Liver (tissue), 9 donors: ENCODE data around the gene TMEM116. TPM values are rescaled to one million over a fixed set of nuclear protein-coding genes. Genes with fewer than 3 reads are reported as not detected.

Experiments
- DNase-seq: peaks from one replicate; pipeline ENCODE4 v3.0.0-alpha.2; 2017; ENCODE audit warnings: low spot score
- H3K27ac ChIP-seq, 2 donors: one replicate each; pipeline ENCODE4 v1.7.0; 2013; ENCODE audit warnings: inconsistent platforms in 2 of 2, low read length in 2 of 2, control low read depth in 1 of 2, low read depth in 1 of 2, mild to moderate bottlenecking in 1 of 2
- H3K27me3 ChIP-seq, 4 donors: one replicate each; pipeline versions ENCODE4 v1.6.1 to v1.7.0; 2013; ENCODE audit warnings: low read length in 3 of 4, inconsistent platforms in 1 of 4, mild to moderate bottlenecking in 1 of 4, moderate library complexity in 1 of 4; ENCODE audit not compliant: control insufficient read depth in 4 of 4, insufficient read depth in 4 of 4
- H3K36me3 ChIP-seq, 4 donors: one replicate each; pipeline versions ENCODE4 v1.6.1 to v1.7.0; 2013; ENCODE audit warnings: low read length in 3 of 4, mild to moderate bottlenecking in 3 of 4, low read depth in 1 of 4, moderate library complexity in 1 of 4; ENCODE audit not compliant: control insufficient read depth in 4 of 4, insufficient read depth in 3 of 4
- H3K4me1 ChIP-seq, 4 donors: one replicate each; pipeline versions ENCODE4 v1.6.1 to v1.7.0; 2013; ENCODE audit warnings: low read length in 3 of 4, mild to moderate bottlenecking in 3 of 4, moderate library complexity in 1 of 4; ENCODE audit not compliant: control insufficient read depth in 4 of 4, insufficient read depth in 4 of 4
- H3K4me3 ChIP-seq, 3 donors: one replicate each; pipeline versions ENCODE4 v1.6.1 to v1.7.0; 2013; ENCODE audit warnings: low read length in 3 of 3, control low read depth in 1 of 3, low read depth in 1 of 3, mild to moderate bottlenecking in 1 of 3
- H3K9ac ChIP-seq, 2 donors: one replicate each; pipeline ENCODE4 v1.7.0; 2013; ENCODE audit warnings: low read length in 2 of 2, mild to moderate bottlenecking in 2 of 2, moderate library complexity in 2 of 2, control low read depth in 1 of 2, low read depth in 1 of 2
- H3K9me3 ChIP-seq, 4 donors: one replicate each; pipeline versions ENCODE4 v1.6.1 to v1.7.0; 2013; ENCODE audit warnings: low read length in 3 of 4; ENCODE audit not compliant: control insufficient read depth in 4 of 4
- CTCF ChIP-seq: fragments of 150-350 bp; IDR thresholded peaks from 2 replicates; pipeline ENCODE4 v1.5.1; 2017; ENCODE audit warnings: improper control_type of control experiment, low read depth, low read length; ENCODE audit not compliant: missing input control
- EGR1 ChIP-seq, 2 donors: IDR thresholded peaks; 2 replicates each; pipeline ENCODE4 v1.6.1; 2016 to 2018; ENCODE audit warnings: antibody characterized with exemption in 2 of 2, low read depth in 2 of 2
- FOXA1 ChIP-seq: IDR thresholded peaks from 2 replicates; pipeline ENCODE4 v1.6.1; 2016; ENCODE audit warnings: antibody characterized with exemption
- FOXA2 ChIP-seq: IDR thresholded peaks from 2 replicates; pipeline ENCODE4 v1.6.1; 2016; ENCODE audit warnings: antibody characterized with exemption
- GABPA ChIP-seq, 2 donors: IDR thresholded peaks in 1 of 2; conservative IDR thresholded peaks in 1 of 2; 2 replicates each; pipeline ENCODE4 v1.6.1; 2016; ENCODE audit warnings: antibody characterized with exemption in 2 of 2, mild to moderate bottlenecking in 1 of 2, moderate library complexity in 1 of 2
- HNF4A ChIP-seq, 2 donors: conservative IDR thresholded peaks; 2 replicates each; pipeline ENCODE4 v1.6.1; 2016; ENCODE audit warnings: antibody characterized with exemption in 2 of 2, mild to moderate bottlenecking in 2 of 2
- HNF4G ChIP-seq: IDR thresholded peaks from 2 replicates; pipeline ENCODE4 v1.6.1; 2016; ENCODE audit warnings: antibody characterized with exemption
- JUND ChIP-seq, 2 donors: IDR thresholded peaks; 2 replicates each; pipeline ENCODE4 v1.6.1; 2016; ENCODE audit warnings: antibody characterized with exemption in 2 of 2
- NR2F2 ChIP-seq: IDR thresholded peaks from 2 replicates; pipeline ENCODE4 v1.6.1; 2016; ENCODE audit warnings: antibody characterized with exemption
- RAD21 ChIP-seq, 2 donors: IDR thresholded peaks; 2 replicates each; pipeline ENCODE4 v1.6.1; 2016; ENCODE audit warnings: antibody characterized with exemption in 2 of 2, mild to moderate bottlenecking in 2 of 2
- RXRA ChIP-seq, 2 donors: IDR thresholded peaks; 2 replicates each; pipeline ENCODE4 v1.6.1; 2017 to 2018; ENCODE audit warnings: antibody characterized with exemption in 2 of 2, mild to moderate bottlenecking in 1 of 2
- SP1 ChIP-seq: IDR thresholded peaks from 2 replicates; pipeline ENCODE4 v1.6.1; 2018; ENCODE audit warnings: antibody characterized with exemption, mild to moderate bottlenecking
- YY1 ChIP-seq: IDR thresholded peaks from 2 replicates; pipeline ENCODE4 v1.6.1; 2016; ENCODE audit warnings: antibody characterized with exemption, mild to moderate bottlenecking
- WGBS: extraction: QIAGEN DNeasy Blood & Tissue Kit; methylation state at CpG from one replicate; pipeline ENCODE4 v1.1.7; 2013; 5-methylcytosine and 5-hydroxymethylcytosine counted together
- polyA plus RNA-seq, 2 donors: library from polyadenylated mRNA; stranded (reverse) in 1 of 2; unstranded in 1 of 2; fragments of 200-250 nt in 1 of 2; fragments of >200 nt in 1 of 2; fragmentation: Nextera tagmentation in 1 of 2; extraction: Ambion mirVana in 1 of 2; gene quantifications; one replicate each; pipeline versions ENCODE4 v1.2.1 to v1.2.3, GENCODE V29; 2013 to 2015
- total RNA-seq, 2 donors: library from RNA; depleted of rRNA; stranded (reverse); fragments of >200 nt; gene quantifications; one replicate each; pipeline ENCODE4 v1.2.3, GENCODE V29; 2014
- TF ChIP-seq, protein P1 (sequence below): IDR thresholded peaks from 2 replicates; pipeline ENCODE4 v1.6.1; 2016; ENCODE audit warnings: antibody characterized with exemption
- TF ChIP-seq, protein P2 (sequence below): IDR thresholded peaks from 2 replicates; pipeline ENCODE4 v1.6.1; 2016; ENCODE audit warnings: antibody characterized with exemption, mild to moderate bottlenecking
- TF ChIP-seq, protein P3 (sequence below): IDR thresholded peaks from 2 replicates; pipeline ENCODE4 v1.6.1; 2016; ENCODE audit warnings: antibody characterized with exemption
- TF ChIP-seq, protein P4 (sequence below): IDR thresholded peaks from 2 replicates; pipeline ENCODE4 v1.6.1; 2016; ENCODE audit warnings: antibody characterized with exemption
- donor health status: healthy.
- donor health status: healthy.
- donor health status: healthy.
- donor health status: healthy.
- donor health status: healthy.

TMEM116 gene
- total and polyA plus RNA-seq, 4 donors, result 4.9 to 11.6 (median 6.6) TPM

DNA sequence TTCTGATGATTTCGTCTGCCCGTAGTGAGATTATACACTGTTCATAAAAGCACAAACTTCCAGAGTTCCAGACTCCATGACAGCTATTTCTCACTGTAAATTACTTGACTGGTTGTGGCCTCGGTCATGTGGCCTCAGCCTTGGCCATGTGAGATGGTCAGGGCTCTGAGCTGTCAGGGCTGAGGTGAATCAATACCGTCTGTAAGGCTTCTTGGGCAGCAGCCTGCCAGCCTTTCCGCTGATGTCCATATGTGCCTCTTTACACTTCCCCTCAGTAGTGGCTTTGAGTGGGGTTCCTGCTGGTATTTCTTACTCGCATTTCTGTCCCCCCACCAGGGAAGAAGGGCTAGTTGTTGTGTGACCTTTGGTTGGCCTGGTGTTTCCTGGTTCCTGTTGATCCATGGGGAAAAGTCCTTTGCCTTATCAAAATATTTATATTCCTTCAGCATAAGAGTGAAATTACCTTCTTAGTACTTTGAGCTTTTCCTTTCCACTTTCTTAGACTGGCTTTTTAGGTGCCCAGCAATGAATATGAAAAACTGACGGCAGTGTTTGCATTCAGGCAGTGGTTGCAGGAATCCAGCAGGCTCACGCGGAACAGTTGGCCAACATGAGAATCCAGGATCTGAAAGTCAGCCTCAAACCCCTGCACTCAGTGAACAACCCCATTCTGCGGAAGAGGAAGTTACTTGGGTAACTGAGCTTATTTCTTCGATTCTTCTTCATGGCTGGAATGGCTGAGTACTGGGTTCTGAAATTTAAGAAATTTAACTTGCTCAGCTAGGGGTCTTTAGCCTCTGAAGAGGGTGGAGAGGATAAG is 124.8 kb downstream of the TMEM116 start:
- H3K27ac ChIP-seq, result no peak overlapping the region
- TF ChIP-seq HNF4A (conservative IDR thresholded peaks at IDR 0.05), result no peak
- no peak for TF ChIP-seq EGR1 (IDR thresholded peaks at IDR 0.05; ENCODE audit: low read depth in 2 of 2)
- TF ChIP-seq FOXA1, result no peak
- TF ChIP-seq, protein P1, sequence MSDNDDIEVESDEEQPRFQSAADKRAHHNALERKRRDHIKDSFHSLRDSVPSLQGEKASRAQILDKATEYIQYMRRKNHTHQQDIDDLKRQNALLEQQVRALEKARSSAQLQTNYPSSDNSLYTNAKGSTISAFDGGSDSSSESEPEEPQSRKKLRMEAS, result no peak
- TF ChIP-seq, protein P2, sequence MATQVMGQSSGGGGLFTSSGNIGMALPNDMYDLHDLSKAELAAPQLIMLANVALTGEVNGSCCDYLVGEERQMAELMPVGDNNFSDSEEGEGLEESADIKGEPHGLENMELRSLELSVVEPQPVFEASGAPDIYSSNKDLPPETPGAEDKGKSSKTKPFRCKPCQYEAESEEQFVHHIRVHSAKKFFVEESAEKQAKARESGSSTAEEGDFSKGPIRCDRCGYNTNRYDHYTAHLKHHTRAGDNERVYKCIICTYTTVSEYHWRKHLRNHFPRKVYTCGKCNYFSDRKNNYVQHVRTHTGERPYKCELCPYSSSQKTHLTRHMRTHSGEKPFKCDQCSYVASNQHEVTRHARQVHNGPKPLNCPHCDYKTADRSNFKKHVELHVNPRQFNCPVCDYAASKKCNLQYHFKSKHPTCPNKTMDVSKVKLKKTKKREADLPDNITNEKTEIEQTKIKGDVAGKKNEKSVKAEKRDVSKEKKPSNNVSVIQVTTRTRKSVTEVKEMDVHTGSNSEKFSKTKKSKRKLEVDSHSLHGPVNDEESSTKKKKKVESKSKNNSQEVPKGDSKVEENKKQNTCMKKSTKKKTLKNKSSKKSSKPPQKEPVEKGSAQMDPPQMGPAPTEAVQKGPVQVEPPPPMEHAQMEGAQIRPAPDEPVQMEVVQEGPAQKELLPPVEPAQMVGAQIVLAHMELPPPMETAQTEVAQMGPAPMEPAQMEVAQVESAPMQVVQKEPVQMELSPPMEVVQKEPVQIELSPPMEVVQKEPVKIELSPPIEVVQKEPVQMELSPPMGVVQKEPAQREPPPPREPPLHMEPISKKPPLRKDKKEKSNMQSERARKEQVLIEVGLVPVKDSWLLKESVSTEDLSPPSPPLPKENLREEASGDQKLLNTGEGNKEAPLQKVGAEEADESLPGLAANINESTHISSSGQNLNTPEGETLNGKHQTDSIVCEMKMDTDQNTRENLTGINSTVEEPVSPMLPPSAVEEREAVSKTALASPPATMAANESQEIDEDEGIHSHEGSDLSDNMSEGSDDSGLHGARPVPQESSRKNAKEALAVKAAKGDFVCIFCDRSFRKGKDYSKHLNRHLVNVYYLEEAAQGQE, result no peak
- TF ChIP-seq, protein P3, sequence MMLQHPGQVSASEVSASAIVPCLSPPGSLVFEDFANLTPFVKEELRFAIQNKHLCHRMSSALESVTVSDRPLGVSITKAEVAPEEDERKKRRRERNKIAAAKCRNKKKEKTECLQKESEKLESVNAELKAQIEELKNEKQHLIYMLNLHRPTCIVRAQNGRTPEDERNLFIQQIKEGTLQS, result no peak
- no peak for TF ChIP-seq RAD21 (IDR thresholded peaks at IDR 0.05)
- TF ChIP-seq HNF4G, result no peak
- TF ChIP-seq GABPA (IDR thresholded peaks at IDR 0.05 in 1 of 2, conservative IDR thresholded peaks at IDR 0.05 in 1 of 2), result no peak
- TF ChIP-seq JUND (IDR thresholded peaks at IDR 0.05), result no peak
- no peak overlapping the region for H3K4me3 ChIP-seq
- no peak overlapping the region for H3K9ac ChIP-seq
- DNase-seq, result no peak
- no peaks in the 10 kb centered on the region for H3K27me3 ChIP-seq
- 91% methylated on average over 11 of the region's 11 CpGs for WGBS
- peaks cover 12 to 72% (median 48%) of the 10 kb centered on the region in 4 donors for H3K36me3 ChIP-seq
- no peaks in the 10 kb centered on the region for H3K9me3 ChIP-seq
- no peaks in the 10 kb centered on the region for H3K4me1 ChIP-seq

GRCh38 chr12:111886662-111887545 is 126.1 kb downstream of the TMEM116 start:
- Histone ChIP-seq H3K27ac (no peak overlapping the region), H3K9me3 (no peaks in the 10 kb centered on the region), H3K27me3 (no peaks in the 10 kb centered on the region), H3K9ac (no peak overlapping the region), H3K36me3 (peaks cover 8 to 71% (median 41%) of the 10 kb centered on the region in 4 donors), H3K4me1 (no peaks in the 10 kb centered on the region), H3K4me3 (no peak overlapping the region)
- 97% methylated on average over 7 of the region's 7 CpGs for WGBS
- DNase-seq, result no peak
- TF ChIP-seq YY1 (no peak), SP1 (no peak), RXRA (IDR thresholded peaks at IDR 0.05) (no peak), NR2F2 (no peak), GABPA (IDR thresholded peaks at IDR 0.05 in 1 of 2, conservative IDR thresholded peaks at IDR 0.05 in 1 of 2) (no peak), FOXA1 (no peak), HNF4G (no peak), CTCF (no peak), EGR1 (IDR thresholded peaks at IDR 0.05; ENCODE audit: low read depth in 2 of 2) (no peak), FOXA2 (no peak), RAD21 (IDR thresholded peaks at IDR 0.05) (no peak)
- TF ChIP-seq, protein P4, sequence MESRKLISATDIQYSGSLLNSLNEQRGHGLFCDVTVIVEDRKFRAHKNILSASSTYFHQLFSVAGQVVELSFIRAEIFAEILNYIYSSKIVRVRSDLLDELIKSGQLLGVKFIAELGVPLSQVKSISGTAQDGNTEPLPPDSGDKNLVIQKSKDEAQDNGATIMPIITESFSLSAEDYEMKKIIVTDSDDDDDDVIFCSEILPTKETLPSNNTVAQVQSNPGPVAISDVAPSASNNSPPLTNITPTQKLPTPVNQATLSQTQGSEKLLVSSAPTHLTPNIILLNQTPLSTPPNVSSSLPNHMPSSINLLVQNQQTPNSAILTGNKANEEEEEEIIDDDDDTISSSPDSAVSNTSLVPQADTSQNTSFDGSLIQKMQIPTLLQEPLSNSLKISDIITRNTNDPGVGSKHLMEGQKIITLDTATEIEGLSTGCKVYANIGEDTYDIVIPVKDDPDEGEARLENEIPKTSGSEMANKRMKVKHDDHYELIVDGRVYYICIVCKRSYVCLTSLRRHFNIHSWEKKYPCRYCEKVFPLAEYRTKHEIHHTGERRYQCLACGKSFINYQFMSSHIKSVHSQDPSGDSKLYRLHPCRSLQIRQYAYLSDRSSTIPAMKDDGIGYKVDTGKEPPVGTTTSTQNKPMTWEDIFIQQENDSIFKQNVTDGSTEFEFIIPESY, result no peak
- TF ChIP-seq, protein P2, result no peak
- TF ChIP-seq, protein P1, result no peak
